ENCODE results near the gene MYOT. TPM values are rescaled to one million over a fixed set of nuclear protein-coding genes. Genes with fewer than 3 reads are reported as not detected.

Gene MYOT
- not detected in 2 replicates for total RNA-seq (2014; rRNA removed; shearing (Covaris generic))

GRCh38 chr5:137867664-137868063 is at the start of gene MYOT:
Gene MYOT (plus strand): TSS chr5:137867860. CDS start chr5:137870652, 2,792 bp downstream.
- DNase-seq: no peak
- H3K27ac ChIP-seq: no peak within 1 kb of the TSS
- H3K4me3 ChIP-seq: no peak within 1 kb of the TSS

GRCh38 chr5:137819766-137820165 is 47.9 kb upstream of the MYOT start:
- no peaks in the 10 kb centered on the region for H3K4me1 ChIP-seq
- no peaks in the 10 kb centered on the region for H3K9me3 ChIP-seq (replicated peaks)
- H3K36me3 ChIP-seq: no peaks in the 10 kb centered on the region
- H3K4me3 ChIP-seq: no peak overlapping the region
- H3K27me3 ChIP-seq: peaks cover 3% of the 10 kb centered on the region; the same call in 1 of the 2 replicates
- no peak overlapping the region for H3K27ac ChIP-seq
- DNase-seq: no peak

More at GRCh38 chr5:137867664-137868063, at the start of gene MYOT:
- Histone ChIP-seq H3K36me3 (no peaks in the 10 kb centered on the region), H3K9me3 (replicated peaks) (no peaks in the 10 kb centered on the region), H3K4me1 (peaks cover 17% of the 10 kb centered on the region), H3K27me3 (no peaks in the 10 kb centered on the region; the same call in 1 of the 2 replicates)

DNA sequence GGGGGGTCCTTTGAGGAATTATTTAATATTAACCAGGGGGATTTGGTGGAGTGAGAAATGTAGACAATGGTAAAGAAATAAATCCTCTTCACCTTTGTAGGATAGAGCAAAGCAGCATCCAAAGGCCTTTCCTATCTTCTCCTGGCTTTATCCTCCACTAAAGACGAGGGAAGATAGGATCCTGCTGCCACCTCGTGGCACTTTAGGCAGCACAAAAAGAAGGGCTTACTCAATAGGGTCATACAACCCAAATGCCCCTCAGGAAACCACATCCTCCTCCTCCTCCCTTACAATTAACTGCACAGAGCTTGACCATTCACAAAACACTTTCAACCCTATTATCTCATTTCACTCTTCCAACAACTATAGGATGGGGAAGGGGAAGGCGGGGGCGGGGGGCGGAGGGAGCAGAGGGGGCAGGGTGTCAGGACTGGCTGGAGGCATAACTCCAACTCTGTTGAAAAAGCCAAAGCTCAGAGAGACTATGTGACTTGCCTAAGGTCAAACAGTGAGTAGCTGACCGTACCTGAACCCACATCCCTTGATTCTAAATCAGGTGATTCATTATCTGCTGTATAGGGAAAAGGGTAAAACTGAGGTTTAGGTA is 45.4 kb upstream of the MYOT start:
- Histone ChIP-seq H3K4me1 (peaks cover under 1% of the 10 kb centered on the region; the same call in 1 of the 2 replicates), H3K27me3 (peaks cover 3% of the 10 kb centered on the region; the same call in 1 of the 2 replicates), H3K9me3 (replicated peaks) (no peaks in the 10 kb centered on the region), H3K27ac (no peak overlapping the region), H3K4me3 (no peak overlapping the region), H3K36me3 (no peaks in the 10 kb centered on the region)
- DNase-seq: peak; percentile 38 to 64

- no peak overlapping the region for H3K27ac ChIP-seq
- H3K4me1 ChIP-seq: peaks cover 8% of the 10 kb centered on the region
- no peak overlapping the region for H3K4me3 ChIP-seq
- no peaks in the 10 kb centered on the region for H3K9me3 ChIP-seq (replicated peaks)
- peaks cover 3% of the 10 kb centered on the region; the same call in 1 of the 2 replicates for H3K27me3 ChIP-seq
- DNase-seq: no peak
- no peaks in the 10 kb centered on the region for H3K36me3 ChIP-seq
Observed at GRCh38 chr5:137822984-137823383, 44.7 kb upstream of the MYOT start.

GRCh38 chr5:137825165-137825564 is 42.5 kb upstream of the MYOT start:
- Histone ChIP-seq H3K4me3 (no peak overlapping the region), H3K4me1 (peaks cover 22% of the 10 kb centered on the region), H3K27ac (no peak overlapping the region), H3K9me3 (replicated peaks) (no peaks in the 10 kb centered on the region), H3K36me3 (no peaks in the 10 kb centered on the region), H3K27me3 (peaks cover 3% of the 10 kb centered on the region; the same call in 1 of the 2 replicates)
- no peak for DNase-seq

DNA sequence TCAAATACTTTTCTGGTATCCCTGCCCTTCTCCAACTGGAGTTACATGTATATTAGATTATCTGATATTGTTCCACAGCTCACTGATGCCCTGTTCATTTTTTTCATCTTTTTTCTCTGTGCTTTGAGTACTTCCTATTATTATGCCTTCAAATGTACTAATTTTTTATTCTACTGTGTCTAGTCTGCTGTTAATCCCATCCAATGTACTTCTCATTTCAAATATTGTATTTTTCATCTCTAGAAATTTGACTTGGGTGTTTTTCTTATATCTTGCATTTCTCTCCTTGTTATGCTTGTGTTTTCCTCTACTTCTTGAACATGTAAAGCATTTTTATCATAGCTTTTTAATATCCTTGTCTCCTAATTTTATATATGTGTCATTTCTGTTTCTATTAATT is 41.6 kb upstream of the MYOT start:
- DNase-seq: no peak
- Histone ChIP-seq H3K4me1 (peaks cover 24% of the 10 kb centered on the region), H3K9me3 (replicated peaks) (no peaks in the 10 kb centered on the region), H3K27me3 (peaks cover 1% of the 10 kb centered on the region; the same call in 1 of the 2 replicates), H3K4me3 (no peak overlapping the region), H3K36me3 (no peaks in the 10 kb centered on the region), H3K27ac (no peak overlapping the region)

DNA sequence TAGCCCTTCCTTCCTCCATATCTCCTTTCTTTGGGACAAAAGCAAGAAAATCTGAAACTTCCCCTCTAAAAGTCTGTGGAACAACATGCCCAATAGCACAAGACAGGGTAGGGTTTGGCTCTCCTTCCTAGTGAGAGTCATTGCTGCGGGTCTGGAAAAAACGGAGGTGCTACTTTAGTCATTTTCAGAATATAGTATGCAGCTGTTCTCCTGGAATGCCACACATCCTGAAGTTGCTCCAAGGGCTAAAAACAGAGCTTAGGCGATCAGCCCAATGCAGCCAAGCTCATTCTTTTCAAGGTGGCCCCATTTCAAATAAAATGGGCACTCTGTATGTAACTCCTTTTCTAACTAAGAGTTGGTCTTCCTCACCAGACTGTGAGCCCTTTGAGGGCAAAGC is 39.5 kb upstream of the MYOT start:
- H3K27ac ChIP-seq: peak overlapping the region; percentile 41
- DNase-seq: peak; percentile 72 to 78
- H3K36me3 ChIP-seq: no peaks in the 10 kb centered on the region
- H3K9me3 ChIP-seq (replicated peaks): no peaks in the 10 kb centered on the region
- no peak overlapping the region for H3K4me3 ChIP-seq
- H3K4me1 ChIP-seq: peaks cover 26% of the 10 kb centered on the region
- H3K27me3 ChIP-seq: no peaks in the 10 kb centered on the region

DNA sequence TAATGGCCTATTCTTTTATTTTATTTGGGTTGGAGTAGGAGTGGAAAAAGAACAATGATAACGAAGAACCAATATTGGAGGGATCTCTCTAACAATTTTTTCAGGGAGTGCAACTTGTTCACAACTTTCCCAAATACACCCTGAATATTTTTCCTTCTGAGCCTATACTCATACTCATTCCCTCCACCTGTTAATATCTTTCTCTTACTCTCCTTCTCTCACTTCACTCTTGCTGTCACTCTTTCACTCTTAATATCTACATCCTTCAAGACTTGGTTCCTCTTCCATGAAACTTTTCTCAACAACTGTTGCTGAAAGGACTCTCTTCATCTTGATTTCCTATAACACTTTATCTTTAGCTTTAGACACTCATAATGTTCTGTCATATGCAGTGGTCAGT is 39.0 kb upstream of the MYOT start:
- Histone ChIP-seq H3K27ac (peak overlapping the region; percentile 41), H3K27me3 (no peaks in the 10 kb centered on the region), H3K4me1 (peaks cover 30% of the 10 kb centered on the region), H3K9me3 (replicated peaks) (no peaks in the 10 kb centered on the region), H3K36me3 (no peaks in the 10 kb centered on the region), H3K4me3 (no peak overlapping the region)
- no peak for DNase-seq

GRCh38 chr5:137831105-137831504 is 36.6 kb upstream of the MYOT start:
- no peak for DNase-seq
- no peaks in the 10 kb centered on the region for H3K27me3 ChIP-seq
- no peak overlapping the region for H3K27ac ChIP-seq
- H3K9me3 ChIP-seq (replicated peaks): no peaks in the 10 kb centered on the region
- no peaks in the 10 kb centered on the region for H3K36me3 ChIP-seq
- no peak overlapping the region for H3K4me3 ChIP-seq
- H3K4me1 ChIP-seq: peaks cover 52% of the 10 kb centered on the region

DNA sequence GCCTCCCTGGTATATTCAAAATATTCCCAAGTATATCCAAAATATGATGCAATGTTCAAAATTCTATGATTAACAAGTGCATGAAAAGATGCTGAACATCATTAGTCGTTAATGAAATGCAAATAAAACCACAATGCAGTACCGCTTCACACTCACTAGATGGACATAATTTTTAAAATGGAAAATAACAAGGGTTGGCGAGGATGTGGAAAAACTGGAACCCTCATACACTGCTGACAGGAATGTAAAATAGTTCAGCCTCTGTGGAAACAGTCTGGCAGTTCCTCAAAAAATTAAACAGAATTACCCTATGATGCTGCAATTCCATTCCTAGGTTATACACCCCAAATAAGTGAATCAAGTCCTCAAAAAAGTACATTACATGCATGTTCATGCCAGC is 36.1 kb upstream of the MYOT start:
- DNase-seq: no peak
- Histone ChIP-seq H3K9me3 (replicated peaks) (no peaks in the 10 kb centered on the region), H3K4me1 (peaks cover 56% of the 10 kb centered on the region), H3K27ac (no peak overlapping the region), H3K36me3 (no peaks in the 10 kb centered on the region), H3K4me3 (no peak overlapping the region), H3K27me3 (no peaks in the 10 kb centered on the region)

GRCh38 chr5:137832416-137832815 is 35.2 kb upstream of the MYOT start:
- Histone ChIP-seq H3K27ac (no peak overlapping the region), H3K4me1 (peaks cover 63% of the 10 kb centered on the region), H3K9me3 (replicated peaks) (no peaks in the 10 kb centered on the region), H3K4me3 (no peak overlapping the region), H3K36me3 (no peaks in the 10 kb centered on the region), H3K27me3 (no peaks in the 10 kb centered on the region)
- DNase-seq: no peak

- no peaks in the 10 kb centered on the region for H3K9me3 ChIP-seq (replicated peaks)
- peaks cover 64% of the 10 kb centered on the region for H3K4me1 ChIP-seq
- no peaks in the 10 kb centered on the region for H3K36me3 ChIP-seq
- no peaks in the 10 kb centered on the region for H3K27me3 ChIP-seq
- peak overlapping the region; percentile 52; the same call in 1 of the 2 replicates for H3K27ac ChIP-seq
- H3K4me3 ChIP-seq: no peak overlapping the region
- peak in 1 of 2 experiments; percentile 26 for DNase-seq
Observed at GRCh38 chr5:137833463-137833862, 34.2 kb upstream of the MYOT start.

DNA sequence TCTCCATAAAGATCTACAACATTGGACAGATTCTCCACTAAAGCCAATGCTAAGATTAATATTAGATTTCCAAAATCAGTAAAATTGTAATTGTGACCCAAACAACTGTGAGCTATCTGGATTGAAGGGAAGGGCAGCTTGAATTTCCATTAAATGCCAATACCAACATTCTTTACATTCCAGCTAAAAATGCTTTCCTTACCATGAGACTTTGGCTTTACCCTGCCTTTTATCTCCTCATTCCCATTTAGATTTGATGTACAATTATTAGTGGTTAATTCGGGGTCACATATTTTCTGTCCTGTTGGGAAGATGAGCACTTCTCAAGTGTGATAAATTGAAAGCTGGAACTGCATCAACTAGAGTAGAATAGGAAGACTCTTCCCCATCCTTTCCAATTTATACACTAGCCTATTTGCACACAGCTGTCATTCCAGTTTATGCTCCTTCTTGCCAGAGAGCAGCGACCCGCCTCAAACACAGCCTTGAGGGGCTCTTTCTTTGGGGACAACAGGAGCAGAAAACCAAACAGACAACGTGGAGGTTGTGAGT is 33.1 kb upstream of the MYOT start:
- Histone ChIP-seq H3K9me3 (replicated peaks) (no peaks in the 10 kb centered on the region), H3K27me3 (no peaks in the 10 kb centered on the region), H3K27ac (peak overlapping the region; percentile 52), H3K4me1 (peaks cover 68% of the 10 kb centered on the region), H3K4me3 (no peak overlapping the region), H3K36me3 (no peaks in the 10 kb centered on the region)
- peak; percentile 44 to 49 for DNase-seq

GRCh38 chr5:137836298-137836697 is 31.4 kb upstream of the MYOT start:
- Histone ChIP-seq H3K4me1 (peaks cover 60% of the 10 kb centered on the region), H3K9me3 (replicated peaks) (no peaks in the 10 kb centered on the region), H3K27ac (no peak overlapping the region; the same call in 1 of the 2 replicates), H3K4me3 (no peak overlapping the region), H3K36me3 (no peaks in the 10 kb centered on the region), H3K27me3 (no peaks in the 10 kb centered on the region)
- peak in 1 of 2 experiments; percentile 23 for DNase-seq

- H3K27ac ChIP-seq: peak overlapping the region; percentile 27
- H3K36me3 ChIP-seq: no peaks in the 10 kb centered on the region
- no peaks in the 10 kb centered on the region for H3K9me3 ChIP-seq (replicated peaks)
- no peak for DNase-seq
- H3K4me1 ChIP-seq: peaks cover 60% of the 10 kb centered on the region
- H3K27me3 ChIP-seq: no peaks in the 10 kb centered on the region
- no peak overlapping the region for H3K4me3 ChIP-seq
Observed at GRCh38 chr5:137836997-137837396, 30.7 kb upstream of the MYOT start.
